Measurements from ENCODE around the gene CDH11. TPM values are rescaled to one million over a fixed set of nuclear protein-coding genes. Genes with fewer than 3 reads are reported as not detected.

CDH11 gene
- total RNA-seq, 1 experiment from 2014 or later = 5.4 TPM

DNA sequence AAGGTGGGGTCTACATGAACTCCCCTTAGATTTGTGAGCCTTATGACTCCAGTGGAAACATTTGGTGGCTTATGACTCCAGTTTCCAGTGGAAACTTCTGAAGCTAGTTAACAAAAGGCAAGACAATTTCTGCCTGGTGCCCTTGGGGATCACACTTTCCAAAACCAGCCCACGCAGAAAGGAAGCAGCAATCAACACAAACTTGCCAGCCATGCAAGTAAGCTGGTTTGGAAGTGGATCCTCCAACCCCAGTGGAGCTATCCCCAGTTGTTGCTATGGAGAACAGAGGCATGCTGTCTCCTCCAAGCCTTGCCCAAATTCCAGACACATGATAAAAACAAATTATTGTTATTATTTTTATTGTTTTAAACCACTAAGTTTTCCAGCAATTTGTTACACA, 130.9 kb downstream of the CDH11 start:
- no peak overlapping the region for H3K56ac ChIP-seq (ENCODE audit: insufficient read length, low read depth, low read length)
- no peak overlapping the region for H3K18ac ChIP-seq (ENCODE audit: insufficient read length, low read depth, low read length)
- no peak overlapping the region for H2AK5ac ChIP-seq (ENCODE audit: insufficient read length, low read length)
- H3K4me3 Mint-ChIP-seq = no peak overlapping the region
- H3K79me2 ChIP-seq (ENCODE audit: insufficient read depth, low read length) = no peaks in the 10 kb centered on the region
- no peak overlapping the region for H3K27ac ChIP-seq (ENCODE audit: insufficient read length, low read depth, low read length)
- H3K4me2 ChIP-seq (ENCODE audit: insufficient read depth, insufficient read length, low read length) = no peak overlapping the region
- H4K20me1 ChIP-seq (ENCODE audit: control insufficient read depth, insufficient read depth, insufficient read length) = no peaks in the 10 kb centered on the region
- no CpG with 5 or more reads among the region's 1 CpG for WGBS (ENCODE audit: extremely low coverage, insufficient read length, low lambda C conversion rate)
- no peak overlapping the region for H2BK120ac ChIP-seq (ENCODE audit: low read depth, low read length, poor library complexity, severe bottlenecking)
- peaks cover 0 to 4% of the 10 kb centered on the region in 2 experiments; a peak in 2 of 4 replicates for H3K4me1 Mint-ChIP-seq
- H3K27ac Mint-ChIP-seq = no peak overlapping the region
- no peak overlapping the region for H3K14ac ChIP-seq (ENCODE audit: insufficient read depth, low read length)
- no peak overlapping the region for H2AFZ ChIP-seq (ENCODE audit: low read length)
- no peak overlapping the region for H2BK5ac ChIP-seq (ENCODE audit: insufficient read length, low read length)
- H3K9ac ChIP-seq (ENCODE audit: extremely low read depth, insufficient read length, low read length) = no peak overlapping the region
- H3K36me3 Mint-ChIP-seq (ENCODE audit: insufficient read depth in 1 of 3, low read depth in 3 of 3) = peaks cover 0 to 4% (median 2%) of the 10 kb centered on the region in 3 experiments; a peak in 4 of 7 replicates
- H4K5ac ChIP-seq (ENCODE audit: insufficient read length, low read depth, low read length) = no peak overlapping the region
- no peaks in the 10 kb centered on the region; the same call in 1 of the 2 replicates for H3K27me3 Mint-ChIP-seq (ENCODE audit: low read depth)
- H3K4ac ChIP-seq (ENCODE audit: low read depth, low read length) = no peak overlapping the region
- H3K4me1 ChIP-seq (ENCODE audit: insufficient read depth, low read length) = no peaks in the 10 kb centered on the region
- no peak overlapping the region for H2BK20ac ChIP-seq (ENCODE audit: low read depth, low read length, poor library complexity, severe bottlenecking)
- H3K23ac ChIP-seq (ENCODE audit: insufficient read length, low read depth, low read length) = no peak overlapping the region
- H3K9me3 Mint-ChIP-seq = no peaks in the 10 kb centered on the region
- TF ChIP-seq, protein P1, sequence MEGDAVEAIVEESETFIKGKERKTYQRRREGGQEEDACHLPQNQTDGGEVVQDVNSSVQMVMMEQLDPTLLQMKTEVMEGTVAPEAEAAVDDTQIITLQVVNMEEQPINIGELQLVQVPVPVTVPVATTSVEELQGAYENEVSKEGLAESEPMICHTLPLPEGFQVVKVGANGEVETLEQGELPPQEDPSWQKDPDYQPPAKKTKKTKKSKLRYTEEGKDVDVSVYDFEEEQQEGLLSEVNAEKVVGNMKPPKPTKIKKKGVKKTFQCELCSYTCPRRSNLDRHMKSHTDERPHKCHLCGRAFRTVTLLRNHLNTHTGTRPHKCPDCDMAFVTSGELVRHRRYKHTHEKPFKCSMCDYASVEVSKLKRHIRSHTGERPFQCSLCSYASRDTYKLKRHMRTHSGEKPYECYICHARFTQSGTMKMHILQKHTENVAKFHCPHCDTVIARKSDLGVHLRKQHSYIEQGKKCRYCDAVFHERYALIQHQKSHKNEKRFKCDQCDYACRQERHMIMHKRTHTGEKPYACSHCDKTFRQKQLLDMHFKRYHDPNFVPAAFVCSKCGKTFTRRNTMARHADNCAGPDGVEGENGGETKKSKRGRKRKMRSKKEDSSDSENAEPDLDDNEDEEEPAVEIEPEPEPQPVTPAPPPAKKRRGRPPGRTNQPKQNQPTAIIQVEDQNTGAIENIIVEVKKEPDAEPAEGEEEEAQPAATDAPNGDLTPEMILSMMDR (conservative IDR thresholded peaks at IDR 0.05) = no peak
- no peak overlapping the region for H2BK15ac ChIP-seq (ENCODE audit: low read depth, low read length)
- no peak overlapping the region for H4K91ac ChIP-seq (ENCODE audit: insufficient read length, low read depth, low read length)
- no peak overlapping the region for H2BK12ac ChIP-seq (ENCODE audit: insufficient read length, low read depth, low read length)
- H4K8ac ChIP-seq (replicated peaks; ENCODE audit: insufficient read length, low read depth, low read length) = no peak overlapping the region
- no peak overlapping the region for H3T11ph ChIP-seq (ENCODE audit: low read length)
- H3K79me1 ChIP-seq (ENCODE audit: insufficient read depth, low read depth, low read length, poor library complexity, severe bottlenecking) = no peaks in the 10 kb centered on the region
- no peak for DNase-seq
- H3K23me2 ChIP-seq (ENCODE audit: insufficient read length, low read depth, low read length, poor library complexity, severe bottlenecking) = no peaks in the 10 kb centered on the region
- H3K27me3 ChIP-seq (ENCODE audit: insufficient read depth, low read length) = no peaks in the 10 kb centered on the region
- H3K9me3 ChIP-seq (ENCODE audit: control insufficient read depth, low read depth, low read length) = no peaks in the 10 kb centered on the region
